Activated CD4-positive, alpha-beta T cell treated with anti-CD3 and anti-CD28 coated beads, Interleukin-2, amount 50 U/mL, for 24 hours (primary cell): ENCODE data around the gene NFASC.

Experiments used
- DNase-seq, 2 donors: peaks; one replicate each; pipeline ENCODE4 v3.0.0-alpha.2; 2020; ENCODE audit warnings: low read depth in 1 of 2, low spot score in 1 of 2

Gene NFASC

DNA sequence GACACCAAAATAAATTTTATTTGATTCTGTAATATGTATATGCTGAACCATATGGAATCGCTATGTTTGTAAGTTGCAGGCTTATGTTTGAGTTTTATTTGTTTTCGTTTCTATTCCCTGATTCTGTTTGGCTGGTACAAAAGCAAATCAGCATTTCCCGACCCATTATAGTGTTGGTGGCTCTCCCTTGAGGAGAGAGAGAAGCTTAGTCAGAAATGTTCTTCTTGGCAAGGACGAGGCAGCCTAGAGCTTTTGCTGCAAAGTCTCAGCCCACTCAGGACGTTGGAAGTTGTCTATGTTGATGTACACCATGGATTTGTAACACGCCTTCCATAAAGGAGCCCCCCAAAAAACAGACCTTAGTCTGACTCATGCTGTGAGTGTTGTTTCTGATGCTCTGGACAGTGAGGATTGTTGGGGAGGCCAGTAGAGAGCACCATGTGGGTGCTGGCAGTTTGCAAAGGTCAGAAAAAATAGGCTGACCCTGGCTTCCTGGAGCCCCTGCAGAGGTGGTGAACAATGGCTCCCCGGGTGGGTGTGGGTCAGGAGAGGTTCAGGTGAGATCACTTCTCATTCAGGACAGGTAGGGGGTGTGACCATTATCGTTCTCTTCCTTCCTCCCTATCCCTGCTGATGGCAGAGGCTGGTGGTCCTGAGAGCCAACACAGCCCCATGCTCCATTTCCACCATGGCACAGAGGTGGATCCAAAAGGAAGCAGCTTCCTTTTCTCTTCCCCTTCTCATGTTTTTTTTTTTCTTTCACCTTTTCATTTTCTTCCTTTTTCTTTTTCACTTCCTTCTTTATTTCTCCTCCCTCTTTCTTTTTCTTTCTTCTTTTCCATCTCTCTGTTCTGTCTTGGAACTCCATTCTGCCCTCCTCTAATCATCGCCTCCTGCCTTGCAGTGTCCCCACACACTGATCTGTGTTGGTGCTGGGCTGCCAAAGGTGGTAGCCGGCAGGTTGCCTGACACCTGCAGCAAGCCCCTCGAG, 88.0 kb downstream of the NFASC start:
- no peak for DNase-seq

DNA sequence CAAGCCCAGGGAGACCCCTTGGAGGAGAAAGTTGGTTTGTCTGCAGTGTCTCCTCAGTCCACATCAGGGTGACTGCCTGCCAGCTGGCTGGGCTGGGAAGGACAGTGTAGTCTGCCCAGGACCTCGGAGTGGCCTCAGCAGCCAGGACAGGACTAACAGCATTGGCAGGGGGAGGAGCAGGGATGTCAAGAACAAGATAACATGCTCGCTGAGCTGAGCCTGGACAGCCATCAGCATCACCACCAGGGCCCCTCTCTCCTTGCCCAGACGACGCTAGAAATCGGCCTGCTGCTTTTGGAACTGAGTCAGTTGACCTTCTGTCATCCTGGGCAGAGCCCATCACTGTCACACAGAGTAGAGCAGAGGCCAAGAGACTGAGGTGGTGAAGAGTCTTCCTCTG, 88.7 kb downstream of the NFASC start:
- DNase-seq: no peak

- DNase-seq: no peak
These were observed 89.2 kb downstream of the NFASC start for GRCh38 chr1:204959836-204960235.

GRCh38 chr1:204960306-204961125, 89.9 kb downstream of the NFASC start:
- no peak for DNase-seq

DNA sequence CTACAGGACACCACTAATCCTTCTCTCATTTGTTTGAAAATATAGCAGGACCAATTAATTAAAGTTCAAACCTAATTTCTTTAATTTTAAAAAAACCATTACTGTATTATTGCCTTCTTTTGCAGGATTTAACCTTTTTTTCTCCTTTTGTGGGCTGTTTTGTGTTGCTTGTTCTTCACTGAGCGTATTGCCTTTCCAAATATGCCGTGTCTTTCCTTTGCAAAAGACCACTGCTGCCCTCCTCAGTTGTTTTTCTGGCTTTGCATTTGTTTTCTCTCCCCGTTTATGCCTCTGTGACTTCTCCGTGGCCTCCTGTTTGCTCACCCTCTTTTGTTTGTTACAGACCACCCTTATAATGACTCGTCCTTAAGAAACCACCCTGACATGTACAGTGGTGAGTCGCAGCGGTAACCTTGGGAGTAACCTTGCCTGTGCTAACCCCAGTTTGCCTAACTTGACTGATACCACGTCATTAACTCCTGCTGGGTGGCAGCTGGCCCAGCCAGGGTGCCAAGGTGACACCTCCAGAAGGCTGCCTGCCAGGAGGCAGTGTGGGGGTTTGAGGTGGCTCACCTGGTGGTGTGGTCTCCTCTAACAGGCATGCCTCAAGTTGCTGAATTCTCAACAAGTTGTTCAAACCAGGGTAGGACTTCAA, 91.2 kb downstream of the NFASC start:
- DNase-seq: no peak

GRCh38 chr1:204962742-204963632, 92.3 kb downstream of the NFASC start:
- no peak for DNase-seq

DNA sequence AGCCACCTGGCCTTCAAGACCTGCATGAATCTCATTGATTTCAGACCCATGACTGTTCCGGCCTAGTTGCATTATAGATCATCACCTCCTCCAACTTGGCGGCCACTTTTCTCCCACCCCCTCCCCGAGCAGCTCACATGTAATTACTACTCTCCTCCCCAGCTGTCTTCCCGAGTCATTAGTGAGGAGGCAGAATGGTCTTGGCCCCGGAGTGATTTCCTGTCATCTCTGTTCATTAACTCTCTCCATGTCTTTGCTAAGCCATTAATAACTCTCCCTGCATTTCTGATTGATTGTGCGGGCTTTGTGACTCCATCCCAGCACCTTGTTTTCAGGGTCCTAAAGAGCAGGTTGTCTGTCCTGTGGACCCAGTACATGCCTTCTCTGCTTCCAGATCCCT, 96.8 kb downstream of the NFASC start:
- DNase-seq: no peak

- DNase-seq: no peak
These were observed 97.5 kb downstream of the NFASC start for GRCh38 chr1:204968135-204968534.

GRCh38 chr1:204968951-204969350, 98.3 kb downstream of the NFASC start:
- DNase-seq: no peak

GRCh38 chr1:204970937-204971336, 100.3 kb downstream of the NFASC start:
- DNase-seq: no peak

GRCh38 chr1:204971517-204972336, 101.1 kb downstream of the NFASC start:
- no peak for DNase-seq

DNA sequence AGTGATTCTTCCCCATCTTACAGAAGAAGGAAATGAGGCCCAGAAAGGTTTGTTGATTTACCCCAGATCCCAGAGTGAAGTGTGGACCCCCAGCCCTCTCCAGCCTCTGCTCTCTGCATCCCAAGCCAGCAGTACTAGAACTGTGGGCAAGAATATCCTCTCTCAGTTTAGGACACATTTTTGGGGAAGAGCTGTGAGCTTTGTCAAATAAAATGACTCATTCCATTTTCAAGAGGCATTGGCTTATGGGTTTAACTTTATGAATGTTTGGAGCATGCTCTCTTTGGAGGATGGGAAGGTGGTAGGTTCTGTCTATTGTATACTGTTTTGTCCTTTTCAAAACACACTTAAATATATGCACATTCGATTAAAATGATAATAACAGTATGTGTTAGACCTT, 101.8 kb downstream of the NFASC start:
- no peak for DNase-seq

DNA sequence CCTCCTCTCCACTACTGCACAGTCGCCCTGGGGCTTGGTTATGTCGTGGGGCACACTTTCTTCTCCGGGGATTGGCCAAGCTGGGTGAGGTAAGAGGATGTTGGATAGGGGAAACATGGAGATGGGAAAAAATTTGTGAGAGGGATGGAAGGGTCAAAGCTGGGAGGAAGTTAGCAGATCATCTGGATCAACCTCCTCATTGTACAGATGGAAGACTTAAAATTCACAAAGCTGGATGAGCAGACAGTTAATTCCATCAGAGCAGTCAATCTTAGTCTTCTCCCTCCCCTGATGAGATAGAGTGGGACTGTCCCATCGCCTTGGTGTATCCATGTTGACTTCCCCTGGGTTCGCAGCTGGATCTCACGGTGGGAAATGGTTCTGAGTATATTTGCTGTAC, 102.8 kb downstream of the NFASC start:
- no peak for DNase-seq

GRCh38 chr1:204974327-204974726, 103.7 kb downstream of the NFASC start:
- no peak for DNase-seq

- no peak for DNase-seq
These were observed 104.4 kb downstream of the NFASC start for GRCh38 chr1:204975021-204975420.

- DNase-seq: peak; percentile 18 to 46
These were observed 105.0 kb downstream of the NFASC start for GRCh38 chr1:204975568-204976235.

DNA sequence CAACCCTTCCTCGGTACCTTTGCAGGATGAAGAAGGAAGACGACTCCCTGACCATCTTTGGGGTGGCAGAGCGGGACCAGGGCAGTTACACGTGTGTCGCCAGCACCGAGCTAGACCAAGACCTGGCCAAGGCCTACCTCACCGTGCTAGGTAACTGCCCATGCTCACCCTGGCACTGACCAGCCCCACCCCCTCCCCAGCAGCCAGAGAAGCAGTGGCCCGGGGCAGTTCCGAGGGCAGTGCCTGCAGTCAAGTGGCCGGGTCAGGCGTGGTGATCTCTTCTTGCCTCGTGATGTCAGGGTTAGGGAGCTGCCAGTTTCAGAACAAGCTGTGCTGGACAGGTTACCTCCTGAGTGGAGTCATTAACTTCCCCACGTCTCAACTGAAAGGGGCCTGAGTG, 106.0 kb downstream of the NFASC start:
- DNase-seq: no peak

DNA sequence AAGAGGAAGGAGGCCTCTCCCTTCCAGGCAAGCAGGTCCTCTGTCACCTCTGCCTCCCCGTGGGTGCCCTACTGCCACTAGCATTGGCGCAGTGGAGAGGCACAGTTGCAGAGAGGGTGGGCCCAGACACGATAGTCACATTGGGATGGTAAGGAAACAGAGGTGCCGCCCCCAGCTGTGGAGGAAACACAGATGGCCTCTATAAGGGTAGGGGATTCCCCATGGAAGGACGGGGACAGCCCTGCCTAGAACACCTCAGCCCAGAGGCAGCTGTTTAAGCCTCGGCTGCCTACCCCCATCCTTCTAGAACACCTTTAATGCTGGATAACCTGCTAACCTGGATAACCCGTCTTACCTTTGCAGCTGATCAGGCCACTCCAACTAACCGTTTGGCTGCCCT, 106.7 kb downstream of the NFASC start:
- no peak for DNase-seq

- no peak for DNase-seq
These were observed 108.1 kb downstream of the NFASC start for GRCh38 chr1:204978782-204979181.
